Measurements from ENCODE around the gene GPR162. TPM values are rescaled to one million over a fixed set of nuclear protein-coding genes. Genes with fewer than 3 reads are reported as not detected.

The GPR162 gene
- total RNA-seq, 1 experiment from 2014 or later = 6.1 TPM

DNA sequence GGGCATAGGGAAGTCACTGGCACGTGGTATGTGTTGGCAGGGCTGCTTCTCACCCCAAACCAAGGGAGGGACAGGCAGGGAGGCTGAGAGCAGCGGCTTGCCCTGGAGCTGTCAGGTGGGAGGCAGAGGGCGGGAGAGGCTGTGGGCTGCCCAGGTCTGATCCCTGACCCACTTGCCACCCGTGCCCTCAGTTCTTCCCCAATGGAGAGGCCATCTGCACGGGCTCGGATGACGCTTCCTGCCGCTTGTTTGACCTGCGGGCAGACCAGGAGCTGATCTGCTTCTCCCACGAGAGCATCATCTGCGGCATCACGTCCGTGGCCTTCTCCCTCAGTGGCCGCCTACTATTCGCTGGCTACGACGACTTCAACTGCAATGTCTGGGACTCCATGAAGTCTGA lies 23.8 kb downstream of the GPR162 start:
- Mint-ChIP-seq H3K27me3 (ENCODE audit: low read depth) (no peaks in the 10 kb centered on the region), H3K4me1 (peaks cover 8 to 15% of the 10 kb centered on the region in 2 experiments), H3K36me3 (ENCODE audit: insufficient read depth in 1 of 3, low read depth in 3 of 3) (peaks cover 33 to 87% (median 78%) of the 10 kb centered on the region in 3 experiments), H3K4me3 (no peak overlapping the region), H3K9me3 (no peaks in the 10 kb centered on the region), H3K27ac (no peak overlapping the region; a peak in 1 of 7 replicates)
- WGBS (ENCODE audit: extremely low coverage, insufficient read length, low lambda C conversion rate) = no CpG with 5 or more reads among the region's 17 CpGs
- H3K79me2 ChIP-seq (ENCODE audit: insufficient read depth, low read length) = no peaks in the 10 kb centered on the region
- H3K4ac ChIP-seq (ENCODE audit: low read depth, low read length) = no peak overlapping the region
- no peaks in the 10 kb centered on the region for H4K20me1 ChIP-seq (ENCODE audit: control insufficient read depth, insufficient read depth, insufficient read length)
- no peak overlapping the region for H3K27ac ChIP-seq (ENCODE audit: insufficient read length, low read depth, low read length)
- H3K56ac ChIP-seq (ENCODE audit: insufficient read length, low read depth, low read length) = no peak overlapping the region
- H2BK5ac ChIP-seq (ENCODE audit: insufficient read length, low read length) = no peak overlapping the region
- no peak overlapping the region for H4K8ac ChIP-seq (replicated peaks; ENCODE audit: insufficient read length, low read depth, low read length)
- TF ChIP-seq, protein P1, sequence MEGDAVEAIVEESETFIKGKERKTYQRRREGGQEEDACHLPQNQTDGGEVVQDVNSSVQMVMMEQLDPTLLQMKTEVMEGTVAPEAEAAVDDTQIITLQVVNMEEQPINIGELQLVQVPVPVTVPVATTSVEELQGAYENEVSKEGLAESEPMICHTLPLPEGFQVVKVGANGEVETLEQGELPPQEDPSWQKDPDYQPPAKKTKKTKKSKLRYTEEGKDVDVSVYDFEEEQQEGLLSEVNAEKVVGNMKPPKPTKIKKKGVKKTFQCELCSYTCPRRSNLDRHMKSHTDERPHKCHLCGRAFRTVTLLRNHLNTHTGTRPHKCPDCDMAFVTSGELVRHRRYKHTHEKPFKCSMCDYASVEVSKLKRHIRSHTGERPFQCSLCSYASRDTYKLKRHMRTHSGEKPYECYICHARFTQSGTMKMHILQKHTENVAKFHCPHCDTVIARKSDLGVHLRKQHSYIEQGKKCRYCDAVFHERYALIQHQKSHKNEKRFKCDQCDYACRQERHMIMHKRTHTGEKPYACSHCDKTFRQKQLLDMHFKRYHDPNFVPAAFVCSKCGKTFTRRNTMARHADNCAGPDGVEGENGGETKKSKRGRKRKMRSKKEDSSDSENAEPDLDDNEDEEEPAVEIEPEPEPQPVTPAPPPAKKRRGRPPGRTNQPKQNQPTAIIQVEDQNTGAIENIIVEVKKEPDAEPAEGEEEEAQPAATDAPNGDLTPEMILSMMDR (conservative IDR thresholded peaks at IDR 0.05) = no peak
- H3K9ac ChIP-seq (ENCODE audit: extremely low read depth, insufficient read length, low read length) = no peak overlapping the region
- H3K23ac ChIP-seq (ENCODE audit: insufficient read length, low read depth, low read length) = no peak overlapping the region
- no peak overlapping the region for H4K91ac ChIP-seq (ENCODE audit: insufficient read length, low read depth, low read length)
- no peak overlapping the region for H2BK20ac ChIP-seq (ENCODE audit: low read depth, low read length, poor library complexity, severe bottlenecking)
- no peak overlapping the region for H3K18ac ChIP-seq (ENCODE audit: insufficient read length, low read depth, low read length)
- H2BK120ac ChIP-seq (ENCODE audit: low read depth, low read length, poor library complexity, severe bottlenecking) = no peak overlapping the region
- no peak overlapping the region for H3K14ac ChIP-seq (ENCODE audit: insufficient read depth, low read length)
- no peaks in the 10 kb centered on the region for H3K4me1 ChIP-seq (ENCODE audit: insufficient read depth, low read length)
- H3K9me3 ChIP-seq (ENCODE audit: control insufficient read depth, low read depth, low read length) = no peaks in the 10 kb centered on the region
- H3T11ph ChIP-seq (ENCODE audit: low read length) = no peak overlapping the region
- H2BK15ac ChIP-seq (ENCODE audit: low read depth, low read length) = no peak overlapping the region
- no peak overlapping the region for H2AFZ ChIP-seq (ENCODE audit: low read length)
- H3K23me2 ChIP-seq (ENCODE audit: insufficient read length, low read depth, low read length, poor library complexity, severe bottlenecking) = peaks cover under 1% of the 10 kb centered on the region
- H2AK5ac ChIP-seq (ENCODE audit: insufficient read length, low read length) = no peak overlapping the region
- H2BK12ac ChIP-seq (ENCODE audit: insufficient read length, low read depth, low read length) = no peak overlapping the region
- no peaks in the 10 kb centered on the region for H3K79me1 ChIP-seq (ENCODE audit: insufficient read depth, low read depth, low read length, poor library complexity, severe bottlenecking)
- H3K4me2 ChIP-seq (ENCODE audit: insufficient read depth, insufficient read length, low read length) = no peak overlapping the region
- no peaks in the 10 kb centered on the region for H3K27me3 ChIP-seq (ENCODE audit: insufficient read depth, low read length)
- no peak for DNase-seq
- no peak overlapping the region for H4K5ac ChIP-seq (ENCODE audit: insufficient read length, low read depth, low read length)
